GM10248 (cell line): ENCODE measurements around the gene LMO3.
"Not testable (repeated sequence)": the region's sequence is repeated elsewhere in the genome, so short reads cannot be mapped to it uniquely, and the experiment has no call there.

Source experiments
- CTCF ChIA-PET: fragments of 300-600 bp; sonication (Branson Sonifier 250); formaldehyde crosslinking; extraction: SDS; loops from one replicate; lab custom pipeline; 2021; ENCODE audit warnings: antibody characterized with exemption; lab: Yijun Ruan, JAX
- POLR2A ChIA-PET: fragments of 350-650 bp; sonication (Branson Sonifier 250); formaldehyde crosslinking; extraction: SDS; loops from one replicate; lab custom pipeline; 2020; ENCODE audit warnings: antibody characterized with exemption; lab: Yijun Ruan, JAX
- DNase-seq: peaks from one replicate; pipeline ENCODE4 v3.0.0; 2012; ENCODE audit errors: extremely low spot score
- CTCF ChIP-seq: IDR thresholded peaks from 2 replicates; pipeline ENCODE4 v1.5.1; 2012; ENCODE audit warnings: mild to moderate bottlenecking, low read depth; ENCODE audit errors: extremely low read depth, missing control alignments, control extremely low read depth

The LMO3 gene

GRCh38 chr12:16555630-16556029, 50.3 kb downstream of the LMO3 start:
- CTCF ChIA-PET, result no interaction called here
- POLR2A ChIA-PET, result no interaction called here
- no peak for DNase-seq
- no peak for TF ChIP-seq CTCF

GRCh38 chr12:16553457-16553856, 52.5 kb downstream of the LMO3 start:
- no peak for TF ChIP-seq CTCF
- DNase-seq, result no peak
- ChIA-PET CTCF (no interaction called here), POLR2A (no interaction called here)

- POLR2A ChIA-PET, result no interaction called here
- no peak for TF ChIP-seq CTCF
- DNase-seq, result no peak
- CTCF ChIA-PET, result no interaction called here
Observed at GRCh38 chr12:16552301-16552700, 53.7 kb downstream of the LMO3 start.

- ChIA-PET POLR2A (no interaction called here), CTCF (interaction anchor here (1.7 kb wide), 1 partner anchor 17 kb away, joined by 3 read pairs; no protein-coding TSS in a partner anchor)
- TF ChIP-seq CTCF, result no peak
- no peak for DNase-seq
Observed at GRCh38 chr12:16545836-16546235, 60.1 kb downstream of the LMO3 start.

- CTCF ChIA-PET, result no interaction called here
- no peak for TF ChIP-seq CTCF
Observed at GRCh38 chr12:16542586-16542985, 63.4 kb downstream of the LMO3 start.

GRCh38 chr12:16537652-16538051, 68.3 kb downstream of the LMO3 start:
- POLR2A ChIA-PET, DNase-seq, CTCF ChIA-PET: not testable (repeated sequence)

More at GRCh38 chr12:16542586-16542985, 63.4 kb downstream of the LMO3 start:
- no peak for DNase-seq
- POLR2A ChIA-PET, result no interaction called here

- POLR2A ChIA-PET, result no interaction called here
- CTCF ChIA-PET, result interaction anchor here (1.0 to 1.2 kb wide), 2 partner anchors 18 to 22 kb away, joined by 3 read pairs; no protein-coding TSS in a partner anchor
- DNase-seq, result no peak
- no peak for TF ChIP-seq CTCF
Observed at GRCh38 chr12:16531621-16532020, 74.3 kb downstream of the LMO3 start.
